ENCODE measurements around the gene FAM53C.

Gene FAM53C

GRCh38 chr5:138339464-138339863 is 1.4 kb downstream of the FAM53C start:
- TF ChIP-seq GATA2 (IDR thresholded peaks at IDR 0.05; ENCODE audit: low read depth, low read length) (no peak), GATA3 (IDR thresholded peaks at IDR 0.05; ENCODE audit: low read depth, low read length) (no peak)

- TF ChIP-seq GATA2 (IDR thresholded peaks at IDR 0.05; ENCODE audit: low read depth, low read length) (no peak), GATA3 (IDR thresholded peaks at IDR 0.05; ENCODE audit: low read depth, low read length) (no peak)
Measured at GRCh38 chr5:138340008-138340407, 1.9 kb downstream of the FAM53C start.

- TF ChIP-seq GATA2 (IDR thresholded peaks at IDR 0.05; ENCODE audit: low read depth, low read length), result no peak
- no peak for TF ChIP-seq GATA3 (IDR thresholded peaks at IDR 0.05; ENCODE audit: low read depth, low read length)
Measured at GRCh38 chr5:138344887-138345622, 7.0 kb downstream of the FAM53C start.

GRCh38 chr5:138346889-138347288 is 8.8 kb downstream of the FAM53C start:
- TF ChIP-seq GATA3 (IDR thresholded peaks at IDR 0.05; ENCODE audit: low read depth, low read length) (no peak), GATA2 (IDR thresholded peaks at IDR 0.05; ENCODE audit: low read depth, low read length) (no peak)

GRCh38 chr5:138349852-138350562 is 11.9 kb downstream of the FAM53C start:
- TF ChIP-seq GATA3 (IDR thresholded peaks at IDR 0.05; ENCODE audit: low read depth, low read length), result no peak
- TF ChIP-seq GATA2 (IDR thresholded peaks at IDR 0.05; ENCODE audit: low read depth, low read length), result no peak

- TF ChIP-seq GATA3 (IDR thresholded peaks at IDR 0.05; ENCODE audit: low read depth, low read length), result no peak
- TF ChIP-seq GATA2 (IDR thresholded peaks at IDR 0.05; ENCODE audit: low read depth, low read length), result no peak
Measured at GRCh38 chr5:138350563-138350890, 12.5 kb downstream of the FAM53C start.

- TF ChIP-seq GATA3 (IDR thresholded peaks at IDR 0.05; ENCODE audit: low read depth, low read length) (no peak), GATA2 (IDR thresholded peaks at IDR 0.05; ENCODE audit: low read depth, low read length) (no peak)
Measured at GRCh38 chr5:138351056-138351455, 13.0 kb downstream of the FAM53C start.

GRCh38 chr5:138351517-138351916 is 13.5 kb downstream of the FAM53C start:
- TF ChIP-seq GATA3 (IDR thresholded peaks at IDR 0.05; ENCODE audit: low read depth, low read length) (no peak), GATA2 (IDR thresholded peaks at IDR 0.05; ENCODE audit: low read depth, low read length) (no peak)

- TF ChIP-seq GATA3 (IDR thresholded peaks at IDR 0.05; ENCODE audit: low read depth, low read length), result no peak
- no peak for TF ChIP-seq GATA2 (IDR thresholded peaks at IDR 0.05; ENCODE audit: low read depth, low read length)
Measured at GRCh38 chr5:138352071-138352721, 14.1 kb downstream of the FAM53C start, which contains the start of gene KDM3B. KDM3B (plus strand) TSS chr5:138352685; CDS start chr5:138352796, 111 bp downstream.

GRCh38 chr5:138352722-138353559 is 14.9 kb downstream of the FAM53C start:
- TF ChIP-seq GATA2 (IDR thresholded peaks at IDR 0.05; ENCODE audit: low read depth, low read length), result no peak
- no peak for TF ChIP-seq GATA3 (IDR thresholded peaks at IDR 0.05; ENCODE audit: low read depth, low read length)

GRCh38 chr5:138353560-138354080 is 15.6 kb downstream of the FAM53C start:
- TF ChIP-seq GATA3 (IDR thresholded peaks at IDR 0.05; ENCODE audit: low read depth, low read length) (no peak), GATA2 (IDR thresholded peaks at IDR 0.05; ENCODE audit: low read depth, low read length) (no peak)

- TF ChIP-seq GATA2 (IDR thresholded peaks at IDR 0.05; ENCODE audit: low read depth, low read length) (no peak), GATA3 (IDR thresholded peaks at IDR 0.05; ENCODE audit: low read depth, low read length) (no peak)
Measured at GRCh38 chr5:138354387-138354786, 16.3 kb downstream of the FAM53C start.

- TF ChIP-seq GATA3 (IDR thresholded peaks at IDR 0.05; ENCODE audit: low read depth, low read length) (no peak), GATA2 (IDR thresholded peaks at IDR 0.05; ENCODE audit: low read depth, low read length) (no peak)
Measured at GRCh38 chr5:138354926-138355378, 16.9 kb downstream of the FAM53C start.
